Effector CD4-positive, alpha-beta T cell (primary cell): ENCODE measurements around the gene HSD17B2.
"Not testable (repeated sequence)": the region's sequence is repeated elsewhere in the genome, so short reads cannot be mapped to it uniquely, and the experiment has no call there.

Experiments used
- DNase-seq: peaks from one replicate; pipeline ENCODE4 v3.0.0-alpha.2; 2020

The HSD17B2 gene

DNA sequence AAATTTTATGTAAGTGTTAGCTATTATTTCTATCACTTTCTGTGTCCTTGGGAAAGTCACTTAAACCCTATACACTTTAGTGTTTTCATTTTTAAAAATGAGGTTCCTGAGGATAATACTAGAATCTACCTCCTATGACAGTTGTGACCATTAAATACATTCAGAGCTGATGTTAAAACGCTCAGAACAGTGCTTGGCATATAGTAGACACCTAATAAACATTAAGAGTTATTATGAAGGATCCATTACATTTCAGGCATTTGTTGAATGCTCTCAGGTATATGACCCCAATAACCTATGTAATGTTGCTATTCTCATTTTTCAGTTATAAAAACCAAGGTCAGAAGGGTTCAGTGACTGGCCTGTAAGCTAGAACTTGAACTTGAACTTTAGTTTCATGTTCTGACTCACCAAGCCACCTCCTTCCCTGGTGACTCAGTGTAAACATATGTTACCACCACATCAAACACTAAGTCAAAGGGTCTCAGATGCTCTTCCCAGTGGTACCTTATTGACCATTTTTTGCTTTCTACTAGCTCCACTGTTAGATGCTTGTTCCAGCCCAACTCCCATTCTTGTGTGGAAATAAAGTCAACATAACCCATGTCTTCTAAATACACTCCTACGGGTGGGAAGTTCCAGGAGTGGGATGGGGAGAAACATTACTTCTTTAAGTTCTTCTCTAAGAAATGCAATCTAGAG lies 47.6 kb downstream of the HSD17B2 start:
- no peak for DNase-seq

DNA sequence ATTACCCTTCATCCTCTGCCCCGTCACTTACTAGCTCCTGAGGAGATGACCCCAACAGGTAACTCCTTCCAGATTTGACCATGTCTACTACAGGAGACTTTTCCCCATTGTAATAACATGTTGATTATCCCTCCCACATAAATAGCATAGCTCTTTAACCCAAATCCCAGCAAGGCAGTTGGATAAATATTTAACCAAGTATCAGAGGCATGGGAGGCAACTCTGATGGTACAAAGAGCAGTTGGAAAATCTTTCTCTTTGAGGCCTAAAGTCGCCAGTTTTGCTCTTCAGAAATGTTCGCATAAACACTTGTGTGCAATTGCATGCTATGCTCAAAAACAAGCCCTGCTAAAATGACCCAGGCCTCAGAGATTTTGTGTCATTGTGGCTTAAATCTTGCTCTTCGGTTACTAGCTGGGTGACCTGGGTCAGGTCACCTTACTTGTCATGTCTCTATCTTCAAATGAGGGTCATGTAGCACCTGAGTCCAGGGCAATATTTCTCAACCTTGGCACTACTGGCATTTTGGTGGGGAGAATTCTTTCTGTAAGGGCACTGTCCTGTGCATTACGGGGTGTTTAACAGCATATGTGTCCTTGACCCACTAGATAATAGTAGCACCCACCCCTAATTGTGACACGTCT lies 48.8 kb downstream of the HSD17B2 start:
- DNase-seq, result no peak

DNA sequence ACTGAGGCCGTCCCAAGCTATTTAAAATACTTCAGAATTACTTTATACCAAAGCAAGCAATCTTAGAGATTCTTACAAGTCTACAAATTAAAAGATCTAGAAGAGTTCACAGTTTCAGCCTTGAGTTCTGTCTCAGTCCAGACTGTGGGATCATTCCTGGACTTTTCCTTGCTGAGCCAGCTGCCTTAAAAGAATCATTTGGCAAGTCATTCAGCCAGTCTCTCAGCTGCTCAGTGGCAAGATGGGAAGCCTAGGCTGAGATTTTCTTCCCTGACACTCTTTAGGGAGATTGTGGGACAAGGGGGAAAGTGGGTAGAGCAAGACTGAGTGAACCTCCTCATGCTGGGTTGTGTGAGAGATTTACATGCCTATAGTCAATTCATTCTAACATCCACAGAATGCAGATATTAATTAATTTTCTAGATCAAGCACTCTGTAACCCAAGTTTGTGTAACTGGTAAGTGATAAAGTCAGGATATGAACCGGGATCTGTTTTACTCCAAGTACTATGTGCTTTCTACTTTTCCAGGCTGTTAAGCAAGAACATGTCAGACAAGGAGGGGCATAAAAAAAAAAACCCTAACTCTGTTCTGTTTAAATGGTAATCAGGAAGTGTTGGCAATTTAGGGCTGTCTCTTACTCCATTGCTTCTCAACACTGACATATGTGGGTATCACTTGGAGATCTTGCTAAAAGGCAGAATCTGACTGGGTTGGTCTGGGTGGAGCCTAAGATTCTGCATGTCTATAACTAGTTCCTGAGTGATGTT lies 50.1 kb downstream of the HSD17B2 start:
- DNase-seq, result no peak

DNA sequence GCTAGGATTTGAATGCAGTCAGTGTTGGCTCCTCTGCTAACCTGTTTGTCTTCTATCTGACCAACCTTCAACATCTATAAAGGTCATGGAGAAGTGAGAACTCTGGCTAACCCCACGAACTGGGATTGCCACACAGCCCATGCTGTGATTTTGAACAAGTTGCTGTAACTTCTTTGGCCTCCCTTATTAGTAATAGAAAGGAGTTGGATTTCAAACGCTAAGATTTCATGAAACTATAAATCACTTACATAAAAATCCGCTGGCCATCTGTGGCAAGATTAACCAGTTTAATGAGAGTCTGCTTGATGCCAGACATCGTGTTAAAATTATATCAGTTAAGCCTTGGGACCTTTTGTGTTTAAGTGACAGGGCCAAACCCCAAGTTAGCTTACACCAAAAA lies 53.4 kb downstream of the HSD17B2 start:
- DNase-seq, result no peak

DNA sequence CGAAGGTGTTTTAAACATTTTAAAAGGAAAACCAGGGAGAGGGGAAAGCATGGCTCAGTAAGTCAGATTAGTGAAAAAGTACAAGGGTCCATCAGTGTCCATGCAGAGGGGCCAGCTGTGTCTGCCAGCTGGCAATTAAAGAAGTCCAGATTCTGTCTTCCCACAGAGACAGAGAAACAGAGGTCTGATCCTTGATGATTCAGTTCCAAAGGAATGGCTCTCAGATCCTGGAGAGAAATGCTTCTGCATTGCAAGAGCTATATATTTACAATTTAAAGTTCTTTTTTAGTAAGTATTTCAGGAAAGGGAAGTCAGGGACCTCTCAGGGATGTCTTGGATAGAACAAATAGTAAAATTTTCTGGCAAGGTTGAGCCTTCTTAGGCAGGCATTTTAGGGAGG lies 56.2 kb downstream of the HSD17B2 start:
- no peak for DNase-seq

DNA sequence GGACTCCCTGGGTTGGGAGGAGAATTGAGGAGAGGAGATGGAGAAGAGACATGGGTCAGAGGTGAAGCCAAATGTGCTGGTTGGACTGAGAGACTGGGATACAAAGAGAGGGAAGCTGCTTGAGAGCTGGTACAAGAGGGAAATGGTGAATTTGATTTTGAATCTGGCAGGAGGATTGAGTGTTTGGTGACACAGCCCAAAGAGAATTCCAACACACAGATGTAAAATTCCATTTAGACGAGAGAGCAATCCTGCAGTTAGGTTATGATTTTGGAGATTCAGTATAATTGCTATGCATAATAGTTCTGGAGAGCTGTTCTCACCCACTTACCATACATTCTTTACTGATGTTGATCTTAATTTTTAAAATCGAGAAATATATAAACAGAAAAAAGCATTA lies 57.7 kb downstream of the HSD17B2 start:
- DNase-seq, result no peak

DNA sequence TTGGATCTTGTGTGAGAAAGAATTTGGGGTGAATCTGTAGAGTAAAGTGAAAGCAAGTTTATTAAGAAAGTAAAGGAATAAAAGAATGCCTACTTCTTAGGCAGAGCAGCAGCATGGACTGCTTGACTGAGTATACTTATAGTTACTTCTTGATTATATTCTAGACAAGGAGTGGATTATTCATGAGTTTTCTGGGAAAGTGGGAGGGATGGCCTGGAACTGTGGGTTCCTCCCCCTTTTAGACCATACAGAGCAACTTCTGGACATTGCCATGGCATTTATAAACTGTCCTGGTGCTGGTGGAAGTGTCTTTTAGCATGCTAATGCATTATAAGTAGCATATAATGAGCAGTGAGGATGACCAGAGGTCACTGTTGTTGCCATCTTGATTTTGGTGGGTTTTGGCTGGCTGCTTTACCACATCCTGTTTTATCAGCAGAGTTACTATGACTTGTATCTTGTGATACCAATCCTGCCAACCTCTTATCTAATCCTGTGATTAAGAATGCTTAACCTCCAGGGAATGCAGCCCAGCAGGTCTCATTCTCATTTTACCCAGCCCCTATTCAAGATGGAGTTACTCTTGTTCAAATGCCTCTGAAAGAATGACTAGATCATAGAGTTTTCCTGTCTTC lies 58.7 kb downstream of the HSD17B2 start:
- no peak for DNase-seq

DNA sequence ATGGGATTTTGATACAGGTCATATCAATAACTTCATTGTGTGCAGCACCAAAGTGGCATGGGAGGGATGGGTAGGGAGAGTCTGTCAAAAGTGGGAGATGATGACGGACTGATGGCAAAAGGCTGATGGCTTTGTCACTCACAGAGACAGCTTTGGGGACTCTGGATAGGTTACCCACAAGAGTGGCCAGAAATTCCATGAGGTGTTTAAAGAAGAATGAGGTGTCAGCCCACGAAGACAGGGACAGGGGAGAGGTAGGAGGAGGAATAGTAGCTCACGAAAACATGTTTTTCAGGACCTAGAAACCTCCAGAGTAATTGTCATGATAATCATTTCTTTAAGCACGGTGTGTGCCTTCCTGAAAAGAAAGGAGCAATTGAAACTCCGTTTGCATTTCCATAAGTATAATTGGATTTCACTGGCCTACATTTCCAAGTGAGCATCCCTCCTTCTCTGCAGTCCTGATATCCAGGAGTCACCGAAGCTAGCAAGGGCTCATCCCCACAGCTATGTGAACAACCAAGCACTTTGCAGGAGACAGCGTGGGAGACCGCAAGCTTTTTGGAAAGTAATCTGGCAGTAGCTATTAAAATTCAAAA lies 60.0 kb downstream of the HSD17B2 start:
- no peak for DNase-seq

DNA sequence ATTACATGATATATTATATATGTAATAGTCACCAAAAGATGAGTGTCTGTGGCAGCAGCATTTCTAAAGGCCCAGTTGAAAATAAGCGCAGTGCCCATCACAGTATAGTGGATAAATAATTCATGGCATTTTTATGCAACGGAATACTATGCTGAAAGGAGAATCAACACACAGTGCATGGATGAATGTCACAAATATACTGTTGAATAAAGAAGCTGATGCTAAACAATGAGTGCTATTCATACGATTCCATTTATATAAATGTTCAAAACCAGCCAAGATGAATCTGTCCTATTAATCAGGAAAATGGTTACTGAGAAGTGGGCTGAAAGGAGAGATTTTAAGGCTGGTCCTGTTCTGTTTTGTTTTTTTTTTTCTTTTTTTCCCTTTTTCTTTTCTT lies 61.6 kb downstream of the HSD17B2 start:
- no peak for DNase-seq

DNA sequence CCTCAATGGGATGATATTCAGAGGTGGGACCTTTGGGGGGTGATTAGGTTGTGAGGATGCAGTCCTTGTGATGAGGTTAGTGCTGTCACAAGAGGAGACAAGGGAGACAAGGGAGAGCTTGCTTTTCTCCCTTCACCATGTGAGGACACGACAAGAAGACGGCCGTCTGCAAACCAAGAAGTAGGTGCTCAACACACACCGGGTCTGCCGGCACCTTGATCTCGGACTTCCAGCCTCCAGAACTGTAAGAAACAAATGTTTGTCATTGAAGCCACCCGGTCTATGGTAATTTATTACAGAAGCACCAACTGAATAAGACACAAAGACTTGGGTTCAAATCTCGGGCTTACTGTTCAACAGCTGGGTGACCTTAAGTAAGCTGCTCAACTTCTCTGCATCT lies 70.1 kb downstream of the HSD17B2 start:
- DNase-seq, result no peak

DNA sequence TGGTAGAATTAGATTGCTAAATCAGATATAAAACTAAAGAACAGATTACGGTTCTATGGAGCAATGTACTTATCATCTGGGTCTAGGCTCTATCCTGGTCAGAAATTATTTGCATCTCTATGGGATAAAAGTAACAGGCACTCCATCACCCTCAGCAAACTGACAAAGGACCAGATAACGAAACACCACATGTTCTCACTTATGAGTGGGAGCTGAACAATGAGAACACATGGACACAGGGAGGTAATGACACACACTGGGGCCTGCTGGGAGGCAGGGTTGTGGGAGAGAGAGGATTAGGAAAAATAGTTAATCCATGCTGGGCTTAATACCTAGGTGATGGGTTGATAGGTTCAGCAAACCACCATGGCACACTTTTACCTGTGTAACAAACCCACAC lies 73.0 kb downstream of the HSD17B2 start:
- no peak for DNase-seq

DNA sequence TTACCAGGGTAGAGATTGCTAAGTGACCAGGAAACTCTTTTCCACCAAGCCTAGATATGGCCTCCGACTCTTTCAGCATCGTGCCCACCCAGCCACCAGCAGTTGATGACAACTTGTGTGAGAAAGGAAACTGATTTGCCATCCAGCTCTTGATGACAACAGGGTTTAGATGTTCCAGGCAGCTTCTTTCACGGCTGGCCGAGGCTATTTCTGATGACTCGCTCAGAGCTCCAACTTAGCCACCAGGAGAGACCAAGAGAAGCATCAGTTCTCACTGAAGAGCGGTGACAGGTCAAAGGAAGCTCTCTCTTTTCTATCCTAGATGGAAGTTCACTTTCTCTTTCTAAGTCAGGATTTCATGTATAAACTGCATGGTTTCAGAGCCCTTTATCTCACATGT lies 73.7 kb downstream of the HSD17B2 start:
- no peak for DNase-seq

DNA sequence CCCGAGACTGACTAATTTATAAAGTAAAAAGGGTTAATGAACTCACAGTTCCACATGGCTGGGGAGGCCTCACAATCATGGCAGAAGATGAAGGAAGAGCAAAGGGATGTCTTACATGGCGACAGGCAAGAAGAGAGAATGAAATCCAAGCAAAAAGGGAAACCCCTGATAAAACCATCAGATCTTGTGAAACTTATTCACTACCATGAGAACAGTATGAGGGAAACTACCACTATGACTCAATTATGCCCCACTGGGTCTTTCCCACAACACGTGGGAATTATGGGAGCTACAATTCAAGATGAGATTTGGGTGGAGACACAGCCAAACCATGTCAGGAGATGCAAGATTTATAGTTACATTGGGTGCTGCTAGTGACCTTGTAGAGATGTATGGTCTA lies 74.2 kb downstream of the HSD17B2 start:
- DNase-seq, result not testable (repeated sequence)

DNA sequence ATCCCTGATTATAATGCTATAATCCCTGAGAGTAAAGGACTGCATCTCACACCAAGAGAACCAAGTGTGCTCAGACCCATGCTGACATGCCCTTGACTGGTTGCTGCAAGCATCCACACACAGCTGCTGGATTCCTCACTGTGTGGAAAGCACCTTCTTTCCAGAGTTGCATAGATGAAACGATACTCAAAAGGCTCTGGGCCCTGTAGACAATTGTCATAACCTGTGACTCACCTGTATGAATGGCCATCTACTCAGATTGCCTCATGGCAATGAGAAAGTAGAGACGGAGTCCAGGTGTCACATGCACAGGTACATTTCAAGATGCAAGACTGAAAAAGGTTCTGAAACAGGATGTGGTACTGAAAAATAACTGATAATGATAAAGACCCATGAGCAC lies 76.9 kb downstream of the HSD17B2 start:
- DNase-seq, result no peak

DNA sequence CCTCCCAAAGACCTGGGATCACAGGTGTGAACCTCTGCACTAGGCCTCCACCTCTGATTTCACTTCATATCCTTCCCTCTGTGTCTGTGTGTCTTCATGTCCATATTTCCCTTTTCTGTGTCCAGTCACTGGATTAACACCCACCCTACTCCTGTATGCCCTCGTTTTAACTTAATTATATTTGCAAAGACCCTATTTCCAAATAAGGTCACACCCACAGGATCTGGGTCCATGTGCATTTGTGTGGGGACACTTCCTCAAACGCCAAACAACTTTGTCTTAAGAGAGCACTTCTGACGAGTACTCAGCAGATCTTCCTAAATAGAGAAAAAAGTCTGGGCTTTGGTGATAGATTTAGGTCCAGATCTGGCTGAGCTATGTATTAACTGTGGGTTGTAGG lies 78.7 kb downstream of the HSD17B2 start:
- DNase-seq, result no peak

DNA sequence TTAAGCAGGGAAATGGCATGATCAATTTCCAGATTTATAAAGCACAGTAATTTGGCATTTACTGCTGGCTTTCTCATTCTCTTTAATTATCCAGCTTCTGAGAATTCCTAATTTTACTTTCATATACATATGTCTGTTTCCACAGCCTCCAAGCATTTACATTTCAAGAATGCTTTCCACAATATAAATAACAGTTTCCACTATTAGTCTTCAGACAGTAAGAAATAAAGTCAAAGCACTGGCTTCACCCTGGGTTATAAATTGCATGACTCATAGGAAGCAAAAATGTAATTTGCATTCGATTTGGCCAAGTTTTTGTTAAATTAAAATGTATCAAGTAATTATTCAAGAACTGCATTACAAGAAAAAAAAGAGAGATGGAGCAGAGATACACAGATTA lies 81.5 kb downstream of the HSD17B2 start:
- no peak for DNase-seq

DNA sequence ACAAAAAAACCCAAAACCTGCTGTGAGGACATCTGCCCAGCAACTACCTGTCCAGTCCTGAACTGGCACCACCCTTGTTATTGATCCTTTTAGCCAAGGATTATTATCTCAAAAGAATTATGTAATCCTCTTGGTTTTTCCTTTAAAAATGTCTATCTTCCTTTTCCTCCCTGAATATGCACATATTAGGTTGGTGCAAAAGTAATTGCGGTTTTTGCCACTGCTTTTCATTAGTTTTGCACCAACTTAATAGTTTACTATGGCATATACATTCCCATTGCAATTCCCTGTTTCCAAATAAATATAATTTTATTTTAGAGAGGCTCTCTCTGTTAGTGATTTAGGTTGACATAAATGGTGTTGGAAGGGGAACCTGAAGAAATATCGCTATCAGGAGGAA lies 83.7 kb downstream of the HSD17B2 start:
- no peak for DNase-seq

DNA sequence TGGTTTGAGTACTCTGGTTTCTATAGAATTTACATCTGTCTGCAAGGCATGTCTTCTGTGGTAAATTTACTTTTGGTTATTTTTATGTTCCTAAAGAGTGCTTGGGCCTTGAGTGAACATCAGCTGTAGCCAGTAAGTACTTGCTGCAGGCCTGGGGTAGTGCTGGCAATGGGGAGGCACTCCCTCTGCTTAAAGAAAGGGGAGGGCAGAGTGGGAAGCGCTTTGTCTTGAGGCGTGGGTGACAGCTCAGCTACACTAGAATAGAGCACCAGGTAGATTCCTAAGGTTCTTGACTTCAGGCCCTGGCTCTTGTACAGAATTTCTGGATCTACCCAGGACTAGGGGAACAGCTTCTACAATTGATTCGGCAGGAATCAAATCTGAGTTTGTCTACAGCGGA lies 84.4 kb downstream of the HSD17B2 start:
- DNase-seq, result no peak

DNA sequence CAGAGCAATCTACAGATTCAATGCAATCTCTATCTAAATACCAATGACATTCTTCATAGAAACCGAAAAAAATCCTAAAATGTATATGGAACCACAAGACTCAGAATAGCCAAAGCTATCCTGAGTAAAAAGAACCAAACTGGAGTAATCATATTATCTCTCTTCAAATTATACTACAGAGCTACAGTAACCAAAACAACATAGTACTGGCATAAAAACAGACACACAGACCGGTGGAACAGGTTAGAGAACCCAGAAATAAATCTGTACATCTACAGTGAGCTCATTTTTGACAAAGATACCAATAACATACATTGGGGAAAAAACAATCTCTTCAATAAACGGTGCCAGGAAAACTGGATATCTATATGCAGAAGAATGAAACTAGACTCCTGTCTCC lies 89.6 kb downstream of the HSD17B2 start:
- no peak for DNase-seq

DNA sequence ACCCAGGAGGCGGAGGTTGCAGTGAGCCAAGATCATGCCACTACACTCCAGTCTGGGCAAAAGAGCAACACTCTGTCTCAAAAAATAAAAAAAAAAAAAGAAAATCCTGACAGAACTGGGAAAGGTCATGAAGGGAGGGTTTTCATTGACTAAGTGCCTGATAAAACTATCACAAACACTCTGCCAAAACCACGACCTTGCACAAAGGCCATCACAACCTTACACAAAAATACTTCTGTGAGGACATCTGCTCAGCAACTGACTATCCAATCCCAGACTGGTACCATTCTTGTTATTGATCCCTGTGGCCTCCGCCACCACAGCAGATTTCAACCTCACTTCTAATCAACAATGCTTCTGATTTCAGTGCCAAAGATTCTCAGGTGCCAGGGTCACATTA lies 94.8 kb downstream of the HSD17B2 start:
- DNase-seq, result no peak

DNA sequence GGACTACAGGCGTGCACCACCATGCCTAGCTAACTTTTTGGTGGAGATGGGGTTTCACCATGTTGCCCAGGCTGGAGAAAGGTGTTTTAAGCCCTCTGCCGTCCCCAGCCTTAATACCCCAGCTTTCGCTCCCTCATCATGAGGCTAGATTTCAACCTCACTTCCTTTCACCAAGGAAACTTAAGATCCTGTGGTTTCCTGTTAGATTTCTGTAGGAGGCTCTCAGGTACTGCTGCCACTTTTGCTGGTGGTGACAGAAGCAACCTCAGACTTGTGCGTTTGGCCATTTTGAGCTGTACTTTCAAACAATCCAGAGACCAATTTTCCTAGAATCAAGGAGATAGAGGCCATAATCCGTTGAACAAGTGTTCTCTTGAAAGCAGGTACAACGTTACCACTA lies 98.7 kb downstream of the HSD17B2 start:
- no peak for DNase-seq

DNA sequence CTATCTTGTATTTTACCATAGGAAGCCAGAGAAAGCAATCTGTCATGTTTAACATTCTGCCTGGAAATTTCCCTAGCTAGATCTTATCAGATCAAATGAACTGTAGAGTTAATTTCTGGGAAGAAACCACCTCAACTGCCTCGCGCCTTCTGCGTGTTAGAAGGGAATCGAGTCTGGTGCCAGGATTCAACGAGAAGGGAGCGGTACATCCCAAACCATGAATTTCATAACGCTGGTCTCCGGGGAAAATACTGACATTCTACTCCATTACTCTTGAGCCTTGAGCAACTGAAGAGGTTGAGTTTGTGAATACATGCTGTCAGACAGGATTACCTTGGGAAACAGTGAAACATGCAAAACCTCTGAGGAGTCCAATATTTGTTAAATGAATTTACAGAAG lies 99.8 kb downstream of the HSD17B2 start:
- no peak for DNase-seq

DNA sequence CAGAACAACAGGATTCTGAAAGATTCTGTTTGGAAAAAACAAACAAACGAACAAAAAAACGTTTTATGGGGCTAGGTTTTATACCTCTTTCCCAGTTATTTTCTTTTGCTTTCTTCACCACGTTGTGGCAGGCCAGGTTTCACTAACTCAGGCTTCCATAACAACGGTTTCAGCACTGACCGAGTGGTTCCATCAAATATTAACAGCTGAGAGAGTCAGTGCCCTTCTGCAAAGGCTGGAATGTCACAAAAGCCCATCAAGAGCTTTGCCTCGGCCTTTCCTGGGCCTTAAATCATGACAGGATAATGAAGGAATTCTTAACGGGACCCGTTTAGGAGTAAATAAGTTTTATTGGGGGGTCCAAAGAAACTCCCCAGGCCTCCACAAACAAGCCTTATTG lies 100.8 kb downstream of the HSD17B2 start:
- no peak for DNase-seq
